ENCODE data around the gene ADSS2. TPM values are rescaled to one million over a fixed set of nuclear protein-coding genes. Genes with fewer than 3 reads are reported as not detected.

ADSS2 gene
- total and polyA plus RNA-seq, 11 donors = 3.5 to 14.0 (median 6.7) TPM

GRCh38 chr1:244445320-244446181 is 6.2 kb downstream of the ADSS2 start:
- Histone ChIP-seq H3K4me1 (peaks cover 0 to 58% (median 24%) of the 10 kb centered on the region in 12 donors), H3K27me3 (no peaks in the 10 kb centered on the region), H3K4me3 (no peak overlapping the region), H3K27ac (peak overlapping the region in 5 of 12 donors; percentile 8 to 50 (median 41)), H3K9me3 (no peaks in the 10 kb centered on the region), H3K36me3 (peaks cover 0 to 9% (median 0%) of the 10 kb centered on the region in 9 donors)
- DNase-seq (no peak), ATAC-seq (peak in 2 of 4 donors; percentile 34 to 35)
- intact Hi-C loops (cut with DNase I) = no loop called here
- WGBS, 4 donors = 71 to 78% (median 76%) methylated on average over 2 of the region's 2 CpGs
- TF ChIP-seq POLR2A (IDR thresholded peaks at IDR 0.05) (no peak), CTCF (IDR thresholded peaks at IDR 0.05) (no peak)

GRCh38 chr1:244444854-244445253 is 6.9 kb downstream of the ADSS2 start:
- intact Hi-C loops (cut with DNase I) = no loop called here
- H3K4me1 ChIP-seq = peaks cover 0 to 51% (median 18%) of the 10 kb centered on the region in 12 donors

GRCh38 chr1:244442850-244443249 is 8.9 kb downstream of the ADSS2 start:
- ATAC-seq = no peak
- H3K9me3 ChIP-seq = no peaks in the 10 kb centered on the region
- no peak overlapping the region for H3K4me3 ChIP-seq
- TF ChIP-seq POLR2A (IDR thresholded peaks at IDR 0.05) (no peak), CTCF (IDR thresholded peaks at IDR 0.05) (no peak)
- no peak for DNase-seq
- 84 to 94% (median 88%) methylated on average over 2 of the region's 2 CpGs for WGBS, 4 donors
- no peaks in the 10 kb centered on the region for H3K27me3 ChIP-seq
- intact Hi-C loops (cut with DNase I) = no loop called here
- peaks cover 0 to 41% (median 17%) of the 10 kb centered on the region in 12 donors for H3K4me1 ChIP-seq
- no peaks in the 10 kb centered on the region for H3K36me3 ChIP-seq
- no peak overlapping the region for H3K27ac ChIP-seq

More at GRCh38 chr1:244444854-244445253, 6.9 kb downstream of the ADSS2 start:
- ATAC-seq (no peak), DNase-seq (no peak)
- Histone ChIP-seq H3K4me3 (no peak overlapping the region), H3K9me3 (no peaks in the 10 kb centered on the region), H3K36me3 (peaks cover 0 to 9% (median 0%) of the 10 kb centered on the region in 9 donors), H3K27me3 (no peaks in the 10 kb centered on the region), H3K27ac (peak overlapping the region in 2 of 12 donors; percentile 21 to 48)
- TF ChIP-seq CTCF (IDR thresholded peaks at IDR 0.05) = no peak
- TF ChIP-seq POLR2A (IDR thresholded peaks at IDR 0.05) = no peak
- WGBS, 4 donors = 50 to 62% (median 55%) methylated on average over 1 of the region's 1 CpG

GRCh38 chr1:244439391-244440032 is 12.2 kb downstream of the ADSS2 start:
- Histone ChIP-seq H3K4me1 (peaks cover 0 to 16% (median under 1%) of the 10 kb centered on the region in 12 donors), H3K9me3 (no peaks in the 10 kb centered on the region), H3K36me3 (peaks cover 0 to 23% (median 10%) of the 10 kb centered on the region in 9 donors), H3K27ac (no peak overlapping the region), H3K27me3 (no peaks in the 10 kb centered on the region), H3K4me3 (no peak overlapping the region)
- intact Hi-C loops (cut with DNase I) = no loop called here
- TF ChIP-seq CTCF (IDR thresholded peaks at IDR 0.05) = no peak
- no peak for TF ChIP-seq POLR2A (IDR thresholded peaks at IDR 0.05)
- no peak for DNase-seq
- peak in 1 of 4 donors; percentile 52 for ATAC-seq
- 70 to 83% (median 78%) methylated on average over 6 to 8 of the region's 8 CpGs for WGBS, 4 donors

Data from heart left ventricle (tissue), 16 donors.